ENCODE results near the gene CD46. TPM values are rescaled to one million over a fixed set of nuclear protein-coding genes. Genes with fewer than 3 reads are reported as not detected.
"Not testable (repeated sequence)": the region's sequence is repeated elsewhere in the genome, so short reads cannot be mapped to it uniquely, and the experiment has no call there.

Gene CD46
- total and polyA plus RNA-seq, 9 donors = 78.8 to 165 (median 121) TPM

- H3K27ac ChIP-seq = peak overlapping the region in 1 of 2 donors; percentile 88
- 68 to 70% (median 70%) methylated on average over 5 of the region's 5 CpGs for WGBS, 3 donors
- H3K9me3 ChIP-seq = no peaks in the 10 kb centered on the region
- no peaks in the 10 kb centered on the region for H3K27me3 ChIP-seq
- no peak for TF ChIP-seq CTCF (IDR thresholded peaks at IDR 0.05)
- intact Hi-C loops (cut with DNase I) = no loop called here
- H3K4me3 ChIP-seq = peak overlapping the region; percentile 89
- peaks cover 18% of the 10 kb centered on the region for H3K4me1 ChIP-seq (ENCODE audit: insufficient read depth)
- DNase-seq = no peak
- no peaks in the 10 kb centered on the region for H3K36me3 ChIP-seq
These were observed 1.1 kb upstream of the CD46 start for GRCh38 chr1:207750631-207751305.

GRCh38 chr1:207751463-207751789, 428 bp upstream of the CD46 start:
- H3K36me3 ChIP-seq; intact Hi-C loops (cut with DNase I); H3K27me3 ChIP-seq; H3K9me3 ChIP-seq: not testable (repeated sequence)
- 1 to 7% (median 4%) methylated on average over 7 of the region's 7 CpGs for WGBS, 3 donors
- Histone ChIP-seq H3K4me3 (peak overlapping the region; percentile 89), H3K27ac (peak overlapping the region in 1 of 2 donors; percentile 88), H3K4me1 (ENCODE audit: insufficient read depth) (peaks cover 19% of the 10 kb centered on the region)
- DNase-seq = peak in 1 of 5 donors; percentile 22

GRCh38 chr1:207752456-207752998, 673 bp downstream of the CD46 start:
- Histone ChIP-seq H3K4me3 (peak overlapping the region; percentile 89), H3K4me1 (ENCODE audit: insufficient read depth) (peaks cover 19% of the 10 kb centered on the region), H3K27ac (peak overlapping the region; percentile 32 to 88), H3K9me3 (no peaks in the 10 kb centered on the region), H3K27me3 (no peaks in the 10 kb centered on the region), H3K36me3 (no peaks in the 10 kb centered on the region)
- intact Hi-C loops (cut with DNase I) = no loop called here
- peak in 2 of 5 donors; percentile 25 to 38 for DNase-seq
- TF ChIP-seq CTCF (IDR thresholded peaks at IDR 0.05) (no peak), EP300 (IDR thresholded peaks at IDR 0.05) (no peak), POLR2A (IDR thresholded peaks at IDR 0.05) (no peak)
- WGBS, 3 donors = 1 to 2% (median 1%) methylated on average over 30 of the region's 30 CpGs

- H3K36me3 ChIP-seq = no peaks in the 10 kb centered on the region
- DNase-seq = no peak
- H3K4me3 ChIP-seq = peak overlapping the region; percentile 89
- intact Hi-C loops (cut with DNase I) = no loop called here
- H3K9me3 ChIP-seq = no peaks in the 10 kb centered on the region
- no peak overlapping the region for H3K27ac ChIP-seq
- WGBS, 3 donors = 76 to 81% (median 80%) methylated on average over 7 of the region's 7 CpGs
- no peak for TF ChIP-seq CTCF (IDR thresholded peaks at IDR 0.05)
- TF ChIP-seq POLR2A (IDR thresholded peaks at IDR 0.05) = no peak
- TF ChIP-seq EP300 (IDR thresholded peaks at IDR 0.05) = no peak
- peaks cover 19% of the 10 kb centered on the region for H3K4me1 ChIP-seq (ENCODE audit: insufficient read depth)
- no peaks in the 10 kb centered on the region for H3K27me3 ChIP-seq
These were observed 1.8 kb downstream of the CD46 start for GRCh38 chr1:207753611-207754010.

GRCh38 chr1:207754011-207754410, 2.2 kb downstream of the CD46 start:
- intact Hi-C loops (cut with DNase I) = no loop called here
- DNase-seq = no peak
- WGBS, 3 donors = 32 to 44% (median 43%) methylated on average over 4 of the region's 4 CpGs
- no peaks in the 10 kb centered on the region for H3K27me3 ChIP-seq
- H3K4me1 ChIP-seq (ENCODE audit: insufficient read depth) = peaks cover 19% of the 10 kb centered on the region
- H3K9me3 ChIP-seq = no peaks in the 10 kb centered on the region
- H3K36me3 ChIP-seq = no peaks in the 10 kb centered on the region
- no peak overlapping the region for H3K4me3 ChIP-seq
- TF ChIP-seq CTCF (IDR thresholded peaks at IDR 0.05) (no peak), POLR2A (IDR thresholded peaks at IDR 0.05) (no peak), EP300 (IDR thresholded peaks at IDR 0.05) (no peak)
- peak overlapping the region in 1 of 2 donors; percentile 62 for H3K27ac ChIP-seq

Measured in ovary (tissue), 9 donors.